NCI-H510A treated with DMSO at 0.1 percent for 48 hours (cell line): ENCODE results near the gene HSD11B2.

Experiments
- DNase-seq: peaks from one replicate; lab custom pipeline; 2025; lab: John Stamatoyannopoulos, UW

HSD11B2 gene

GRCh38 chr16:67435758-67436164 lies 4.8 kb downstream of the HSD11B2 start:
- DNase-seq: no peak

GRCh38 chr16:67436640-67437193 lies 5.8 kb downstream of the HSD11B2 start:
- no peak for DNase-seq

GRCh38 chr16:67437513-67437912 lies 6.6 kb downstream of the HSD11B2 start:
- DNase-seq: no peak

- DNase-seq: no peak
Measured at GRCh38 chr16:67438098-67438791, 7.3 kb downstream of the HSD11B2 start.

- DNase-seq: no peak
Measured at GRCh38 chr16:67438824-67439393, 8.0 kb downstream of the HSD11B2 start.

GRCh38 chr16:67441271-67441753 lies 10.4 kb downstream of the HSD11B2 start:
- peak; percentile 51 for DNase-seq

GRCh38 chr16:67441907-67442306 lies 11.0 kb downstream of the HSD11B2 start:
- no peak for DNase-seq

- DNase-seq: no peak
Measured at GRCh38 chr16:67442581-67443255, 11.8 kb downstream of the HSD11B2 start.

GRCh38 chr16:67443265-67443664 lies 12.3 kb downstream of the HSD11B2 start:
- DNase-seq: no peak

GRCh38 chr16:67444259-67445125 lies 13.6 kb downstream of the HSD11B2 start:
- DNase-seq: no peak

- no peak for DNase-seq
Measured at GRCh38 chr16:67445126-67445426, 14.2 kb downstream of the HSD11B2 start.

GRCh38 chr16:67445441-67445912 lies 14.6 kb downstream of the HSD11B2 start:
- no peak for DNase-seq

- no peak for DNase-seq
Measured at GRCh38 chr16:67445913-67446907, 15.3 kb downstream of the HSD11B2 start.

GRCh38 chr16:67446968-67447507 lies 16.1 kb downstream of the HSD11B2 start:
- no peak for DNase-seq

GRCh38 chr16:67447508-67448076 lies 16.7 kb downstream of the HSD11B2 start:
- peak; percentile 8 for DNase-seq

- DNase-seq: no peak
Measured at GRCh38 chr16:67448580-67448979, 17.7 kb downstream of the HSD11B2 start.

GRCh38 chr16:67449336-67449735 lies 18.4 kb downstream of the HSD11B2 start:
- no peak for DNase-seq

- DNase-seq: no peak
Measured at GRCh38 chr16:67449739-67450138, 18.8 kb downstream of the HSD11B2 start.

- no peak for DNase-seq
Measured at GRCh38 chr16:67451061-67451703, 20.3 kb downstream of the HSD11B2 start.
